DMS153 treated with DMSO at 0.1 percent for 48 hours (cell line): ENCODE data around the gene RAD51B.

ENCODE experiments used
- DNase-seq: peaks from one replicate; lab custom pipeline; 2025; ENCODE audit not compliant: unreplicated experiment; lab: John Stamatoyannopoulos, UW

RAD51B gene

GRCh38 chr14:68230202-68230949, 410.8 kb downstream of the RAD51B start:
- no peak for DNase-seq

- no peak for DNase-seq
These were observed 411.6 kb downstream of the RAD51B start for GRCh38 chr14:68230950-68231717.

- no peak for DNase-seq
These were observed 412.3 kb downstream of the RAD51B start for GRCh38 chr14:68231898-68232297.

- DNase-seq = no peak
These were observed 412.9 kb downstream of the RAD51B start for GRCh38 chr14:68232300-68233055.

GRCh38 chr14:68233101-68233784, 413.7 kb downstream of the RAD51B start:
- no peak for DNase-seq

GRCh38 chr14:68234101-68234905, 414.7 kb downstream of the RAD51B start:
- DNase-seq = peak; percentile 26

- DNase-seq = no peak
These were observed 415.4 kb downstream of the RAD51B start for GRCh38 chr14:68235011-68235410.

- no peak for DNase-seq
These were observed 417.2 kb downstream of the RAD51B start for GRCh38 chr14:68236582-68237458.

- DNase-seq = no peak
These were observed 419.0 kb downstream of the RAD51B start for GRCh38 chr14:68238551-68238950.

GRCh38 chr14:68238976-68239375, 419.4 kb downstream of the RAD51B start:
- no peak for DNase-seq

GRCh38 chr14:68239988-68240771, 420.6 kb downstream of the RAD51B start:
- DNase-seq = no peak

GRCh38 chr14:68241862-68242487, 422.4 kb downstream of the RAD51B start:
- DNase-seq = no peak

- no peak for DNase-seq
These were observed 424.0 kb downstream of the RAD51B start for GRCh38 chr14:68243450-68244010.

- DNase-seq = no peak
These were observed 424.8 kb downstream of the RAD51B start for GRCh38 chr14:68244262-68244980.

GRCh38 chr14:68245146-68246073, 425.8 kb downstream of the RAD51B start:
- no peak for DNase-seq
